ENCODE results near the gene PDXP. TPM values are rescaled to one million over a fixed set of nuclear protein-coding genes. Genes with fewer than 3 reads are reported as not detected.
"Not testable (repeated sequence)": the region's sequence is repeated elsewhere in the genome, so short reads cannot be mapped to it uniquely, and the experiment has no call there.

Gene PDXP
- total RNA-seq, 1 experiment from 2014 or later = 60.9 TPM

GRCh38 chr22:37650463-37651136, 7.9 kb upstream of the PDXP start:
- H3K27me3 ChIP-seq (ENCODE audit: control insufficient read depth, insufficient read depth, low read length) = no peaks in the 10 kb centered on the region
- no peak overlapping the region for H3K4me3 ChIP-seq (ENCODE audit: insufficient read depth, low read depth, low read length)
- peaks cover 35% of the 10 kb centered on the region for H3K36me3 ChIP-seq (replicated peaks; ENCODE audit: control insufficient read depth, insufficient read depth, low read length)
- no peak for DNase-seq

GRCh38 chr22:37654563-37655251, 3.8 kb upstream of the PDXP start:
- Histone ChIP-seq H3K36me3 (replicated peaks; ENCODE audit: control insufficient read depth, insufficient read depth, low read length) (peaks cover 25% of the 10 kb centered on the region), H3K27me3 (ENCODE audit: control insufficient read depth, insufficient read depth, low read length) (no peaks in the 10 kb centered on the region), H3K4me3 (ENCODE audit: insufficient read depth, low read depth, low read length) (no peak overlapping the region)
- no peak for DNase-seq

GRCh38 chr22:37655252-37655563, 3.3 kb upstream of the PDXP start:
- peaks cover 20% of the 10 kb centered on the region for H3K36me3 ChIP-seq (replicated peaks; ENCODE audit: control insufficient read depth, insufficient read depth, low read length)
- no peak overlapping the region for H3K4me3 ChIP-seq (ENCODE audit: insufficient read depth, low read depth, low read length)
- no peaks in the 10 kb centered on the region for H3K27me3 ChIP-seq (ENCODE audit: control insufficient read depth, insufficient read depth, low read length)
- no peak for DNase-seq

GRCh38 chr22:37656583-37656982, 1.9 kb upstream of the PDXP start:
- not testable (repeated sequence) for H3K27me3 ChIP-seq (ENCODE audit: control insufficient read depth, insufficient read depth, low read length); DNase-seq; H3K4me3 ChIP-seq (ENCODE audit: insufficient read depth, low read depth, low read length)
- peaks cover 11% of the 10 kb centered on the region for H3K36me3 ChIP-seq (replicated peaks; ENCODE audit: control insufficient read depth, insufficient read depth, low read length)

- peaks cover 8% of the 10 kb centered on the region for H3K36me3 ChIP-seq (replicated peaks; ENCODE audit: control insufficient read depth, insufficient read depth, low read length)
- no peaks in the 10 kb centered on the region for H3K27me3 ChIP-seq (ENCODE audit: control insufficient read depth, insufficient read depth, low read length)
- DNase-seq = peak; percentile 77
- peak overlapping the region; percentile 86 for H3K4me3 ChIP-seq (ENCODE audit: insufficient read depth, low read depth, low read length)
These were observed 862 bp upstream of the PDXP start for GRCh38 chr22:37657590-37658132.

- Histone ChIP-seq H3K36me3 (replicated peaks; ENCODE audit: control insufficient read depth, insufficient read depth, low read length) (no peaks in the 10 kb centered on the region; the same call in none of the 2 replicates), H3K4me3 (ENCODE audit: insufficient read depth, low read depth, low read length) (peak overlapping the region; percentile 86), H3K27me3 (ENCODE audit: control insufficient read depth, insufficient read depth, low read length) (no peaks in the 10 kb centered on the region)
- no peak for DNase-seq
These were observed 758 bp downstream of the PDXP start for GRCh38 chr22:37659066-37659896.

GRCh38 chr22:37659897-37660708, 1.6 kb downstream of the PDXP start:
- H3K27me3 ChIP-seq (ENCODE audit: control insufficient read depth, insufficient read depth, low read length) = no peaks in the 10 kb centered on the region
- peak overlapping the region; percentile 86 for H3K4me3 ChIP-seq (ENCODE audit: insufficient read depth, low read depth, low read length)

GRCh38 chr22:37660709-37661045, 2.2 kb downstream of the PDXP start:
- no peak overlapping the region for H3K4me3 ChIP-seq (ENCODE audit: insufficient read depth, low read depth, low read length)
- no peaks in the 10 kb centered on the region for H3K27me3 ChIP-seq (ENCODE audit: control insufficient read depth, insufficient read depth, low read length)
- no peak for DNase-seq
- H3K36me3 ChIP-seq (replicated peaks; ENCODE audit: control insufficient read depth, insufficient read depth, low read length) = peaks cover 2% of the 10 kb centered on the region; the same call in 1 of the 2 replicates

More at GRCh38 chr22:37659897-37660708, 1.6 kb downstream of the PDXP start:
- no peak for DNase-seq
- H3K36me3 ChIP-seq (replicated peaks; ENCODE audit: control insufficient read depth, insufficient read depth, low read length) = no peaks in the 10 kb centered on the region; the same call in 1 of the 2 replicates

- DNase-seq = no peak
- Histone ChIP-seq H3K4me3 (ENCODE audit: insufficient read depth, low read depth, low read length) (no peak overlapping the region), H3K36me3 (replicated peaks; ENCODE audit: control insufficient read depth, insufficient read depth, low read length) (peaks cover 4% of the 10 kb centered on the region), H3K27me3 (ENCODE audit: control insufficient read depth, insufficient read depth, low read length) (no peaks in the 10 kb centered on the region)
These were observed 2.8 kb downstream of the PDXP start for GRCh38 chr22:37661160-37661924.

- Histone ChIP-seq H3K27me3 (ENCODE audit: control insufficient read depth, insufficient read depth, low read length) (no peaks in the 10 kb centered on the region), H3K36me3 (replicated peaks; ENCODE audit: control insufficient read depth, insufficient read depth, low read length) (peaks cover 4% of the 10 kb centered on the region), H3K4me3 (ENCODE audit: insufficient read depth, low read depth, low read length) (no peak overlapping the region)
- no peak for DNase-seq
These were observed 3.5 kb downstream of the PDXP start for GRCh38 chr22:37662039-37662438.

- H3K36me3 ChIP-seq (replicated peaks; ENCODE audit: control insufficient read depth, insufficient read depth, low read length) = peaks cover 4% of the 10 kb centered on the region
- no peak overlapping the region for H3K4me3 ChIP-seq (ENCODE audit: insufficient read depth, low read depth, low read length)
- no peak for DNase-seq
- H3K27me3 ChIP-seq (ENCODE audit: control insufficient read depth, insufficient read depth, low read length) = no peaks in the 10 kb centered on the region
These were observed 5.1 kb downstream of the PDXP start for GRCh38 chr22:37663521-37664140.

- H3K36me3 ChIP-seq (replicated peaks; ENCODE audit: control insufficient read depth, insufficient read depth, low read length) = peaks cover 4% of the 10 kb centered on the region
- no peaks in the 10 kb centered on the region for H3K27me3 ChIP-seq (ENCODE audit: control insufficient read depth, insufficient read depth, low read length)
- DNase-seq = no peak
- no peak overlapping the region for H3K4me3 ChIP-seq (ENCODE audit: insufficient read depth, low read depth, low read length)
These were observed 6.0 kb downstream of the PDXP start for GRCh38 chr22:37664249-37665101.

All from H7 (cell line).